NB4 (cell line): ENCODE data around the gene KLK10.

Source experiments
- MYC ChIP-seq: IDR thresholded peaks from 2 replicates; pipeline ENCODE4 v1.6.1; 2011; ENCODE audit warnings: low read depth, low read length
- POLR2A ChIP-seq: IDR thresholded peaks from 2 replicates; pipeline ENCODE4 v1.6.1; 2011; ENCODE audit warnings: mild to moderate bottlenecking; ENCODE audit not compliant: insufficient read length; ENCODE audit errors: extremely low read depth
- TF ChIP-seq, protein P1 (sequence below): IDR thresholded peaks from one replicate; pipeline ENCODE4 v1.5.1; 2012; ENCODE audit warnings: low read depth, low read length
- TF ChIP-seq, protein P2 (sequence below): IDR thresholded peaks from 2 replicates; pipeline ENCODE4 v1.6.1; 2011; ENCODE audit warnings: low read depth, low read length

DNA sequence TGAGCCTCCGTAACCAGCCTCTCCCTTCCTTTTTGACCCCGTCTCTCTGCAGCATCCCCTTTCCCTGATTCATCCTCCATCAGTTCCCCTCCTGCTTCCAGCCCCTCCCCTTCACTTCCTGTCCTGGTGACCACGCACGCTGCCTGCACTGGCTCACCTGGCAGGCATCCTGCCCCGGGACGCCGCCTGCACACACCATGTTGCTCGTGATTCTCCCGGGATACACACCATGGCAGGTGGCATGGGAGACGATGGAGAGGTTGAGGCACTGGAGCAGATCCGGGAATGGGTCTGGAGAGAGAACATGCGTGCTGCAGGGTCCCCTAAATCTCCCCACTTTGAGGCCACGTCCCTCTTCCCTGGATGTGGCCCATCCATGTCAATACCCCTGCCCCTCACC is 11.1 kb upstream of the KLK10 start:
- TF ChIP-seq, protein P1, sequence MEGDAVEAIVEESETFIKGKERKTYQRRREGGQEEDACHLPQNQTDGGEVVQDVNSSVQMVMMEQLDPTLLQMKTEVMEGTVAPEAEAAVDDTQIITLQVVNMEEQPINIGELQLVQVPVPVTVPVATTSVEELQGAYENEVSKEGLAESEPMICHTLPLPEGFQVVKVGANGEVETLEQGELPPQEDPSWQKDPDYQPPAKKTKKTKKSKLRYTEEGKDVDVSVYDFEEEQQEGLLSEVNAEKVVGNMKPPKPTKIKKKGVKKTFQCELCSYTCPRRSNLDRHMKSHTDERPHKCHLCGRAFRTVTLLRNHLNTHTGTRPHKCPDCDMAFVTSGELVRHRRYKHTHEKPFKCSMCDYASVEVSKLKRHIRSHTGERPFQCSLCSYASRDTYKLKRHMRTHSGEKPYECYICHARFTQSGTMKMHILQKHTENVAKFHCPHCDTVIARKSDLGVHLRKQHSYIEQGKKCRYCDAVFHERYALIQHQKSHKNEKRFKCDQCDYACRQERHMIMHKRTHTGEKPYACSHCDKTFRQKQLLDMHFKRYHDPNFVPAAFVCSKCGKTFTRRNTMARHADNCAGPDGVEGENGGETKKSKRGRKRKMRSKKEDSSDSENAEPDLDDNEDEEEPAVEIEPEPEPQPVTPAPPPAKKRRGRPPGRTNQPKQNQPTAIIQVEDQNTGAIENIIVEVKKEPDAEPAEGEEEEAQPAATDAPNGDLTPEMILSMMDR = no peak
- TF ChIP-seq MYC (no peak), POLR2A (no peak)
- TF ChIP-seq, protein P2, sequence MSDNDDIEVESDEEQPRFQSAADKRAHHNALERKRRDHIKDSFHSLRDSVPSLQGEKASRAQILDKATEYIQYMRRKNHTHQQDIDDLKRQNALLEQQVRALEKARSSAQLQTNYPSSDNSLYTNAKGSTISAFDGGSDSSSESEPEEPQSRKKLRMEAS = no peak
